H4 (cell line): ENCODE results near the gene INVS. TPM values are rescaled to one million over a fixed set of nuclear protein-coding genes. Genes with fewer than 3 reads are reported as not detected.
"Not testable (repeated sequence)": the region's sequence is repeated elsewhere in the genome, so short reads cannot be mapped to it uniquely, and the experiment has no call there.

ENCODE experiments used
- DNase-seq: peaks from one replicate; pipeline ENCODE4 v3.0.0-alpha.2; 2015; ENCODE audit warnings: low spot score
- total RNA-seq: library from RNA; depleted of rRNA; stranded (reverse); fragments of >200 nt; shearing (Covaris generic); gene quantifications from 2 replicates; pipeline ENCODE4 v1.2.3, GENCODE V29; 2014; rRNA removed

The INVS gene
- total RNA-seq, 1 experiment from 2014 or later: 19.5 TPM

GRCh38 chr9:100317706-100318105, 218.7 kb downstream of the INVS start:
- no peak for DNase-seq

- peak; percentile 12 for DNase-seq
Measured at GRCh38 chr9:100322954-100323536, 224.0 kb downstream of the INVS start.

- DNase-seq: peak; percentile 28
Measured at GRCh38 chr9:100324594-100325200, 225.7 kb downstream of the INVS start.

DNA sequence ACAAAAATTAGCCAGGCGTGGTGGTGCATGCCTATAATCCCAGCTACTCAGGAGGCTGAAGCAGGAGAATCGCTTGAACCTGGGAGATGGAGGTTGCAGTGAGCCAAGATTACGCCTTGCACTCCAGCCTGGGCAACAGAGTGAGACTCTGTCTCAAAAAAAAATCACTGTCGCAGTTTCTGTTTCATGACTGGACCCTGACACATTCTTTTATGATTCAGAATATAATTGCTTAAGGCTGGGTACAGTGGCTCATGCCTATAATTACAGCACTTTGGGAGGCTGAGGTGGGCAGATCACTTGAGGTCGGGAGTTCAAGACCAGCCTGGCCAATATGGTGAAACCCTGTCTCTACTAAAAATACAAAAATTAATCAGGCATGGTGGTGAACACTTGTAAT, 239.7 kb downstream of the INVS start:
- DNase-seq: not testable (repeated sequence)

DNA sequence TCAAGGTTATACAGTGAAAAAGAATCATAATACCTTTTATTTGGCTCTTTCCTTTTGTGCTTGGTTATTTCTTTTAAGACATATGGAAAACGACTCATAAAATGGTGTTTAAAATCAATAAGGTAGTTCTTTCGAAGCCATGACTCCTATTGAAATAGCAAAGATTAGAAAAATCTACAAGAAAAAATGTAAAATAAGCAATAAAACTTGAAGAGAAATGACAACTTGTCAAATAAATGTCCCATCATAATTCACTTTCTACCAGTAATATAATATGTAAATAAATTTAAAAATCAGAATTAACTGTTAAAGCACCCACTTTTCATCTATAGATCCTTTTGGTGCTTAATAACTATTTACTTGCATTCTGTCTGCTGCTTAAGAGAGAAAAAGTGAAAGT, 241.2 kb downstream of the INVS start:
- no peak for DNase-seq

DNA sequence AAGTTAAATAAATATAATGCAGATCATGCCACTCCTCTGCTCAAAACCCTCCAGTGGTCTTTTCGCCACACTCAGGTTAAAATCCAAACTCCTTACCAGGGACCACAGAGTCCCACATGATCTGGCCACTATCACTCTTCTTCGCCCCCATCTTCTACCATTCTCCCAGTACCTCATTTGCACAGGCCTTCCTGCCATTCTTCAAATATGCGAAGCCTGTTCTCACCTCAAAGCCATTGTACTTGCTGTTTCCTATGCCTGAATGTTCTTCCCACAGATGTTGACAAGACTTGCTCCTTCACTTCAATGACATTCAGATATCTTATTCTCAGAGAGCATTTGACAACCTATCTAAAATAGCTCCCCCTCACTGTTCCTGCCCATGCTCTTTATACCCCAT, 242.8 kb downstream of the INVS start:
- no peak for DNase-seq

DNA sequence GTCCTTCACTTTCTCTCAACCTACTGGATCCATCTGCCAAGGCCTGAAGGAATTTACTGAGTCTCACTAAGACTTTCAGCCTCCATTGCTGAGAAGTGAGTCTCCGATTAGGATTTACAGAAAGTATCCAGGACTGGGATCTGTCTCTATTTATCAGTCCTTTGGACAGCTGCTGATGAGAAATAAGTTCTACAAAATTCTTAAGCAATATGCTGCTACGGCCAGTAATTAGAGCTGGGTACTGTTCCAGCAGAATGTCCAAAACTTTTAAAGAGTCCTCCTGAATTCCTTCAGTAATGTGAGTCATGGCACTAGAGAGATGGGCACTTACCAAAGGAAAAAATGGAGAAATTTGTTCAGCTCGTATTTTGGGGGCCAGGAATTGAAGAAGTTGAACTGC, 247.8 kb downstream of the INVS start:
- no peak for DNase-seq

GRCh38 chr9:100350188-100350587, 251.1 kb downstream of the INVS start:
- DNase-seq: no peak

Other genes with a start within 250 kb of the INVS start
- gene STX17, start 192.6 kb upstream of the INVS start, total RNA-seq: 14.2 and 17.9 TPM in 2 replicates
- gene ERP44, start 243 bp upstream of the INVS start, total RNA-seq: 22.3 and 26.8 TPM in 2 replicates